HG02943 (cell line): ENCODE data around the gene TNPO1.

ENCODE experiments used
- ATAC-seq: cut with Tn5 transposase; IDR thresholded peaks from one replicate; pipeline ENCODE4 v1.9.1; 2021; ENCODE audit warnings: mild to moderate bottlenecking, low read depth, moderate library complexity; ENCODE audit not compliant: unreplicated experiment

The TNPO1 gene

DNA sequence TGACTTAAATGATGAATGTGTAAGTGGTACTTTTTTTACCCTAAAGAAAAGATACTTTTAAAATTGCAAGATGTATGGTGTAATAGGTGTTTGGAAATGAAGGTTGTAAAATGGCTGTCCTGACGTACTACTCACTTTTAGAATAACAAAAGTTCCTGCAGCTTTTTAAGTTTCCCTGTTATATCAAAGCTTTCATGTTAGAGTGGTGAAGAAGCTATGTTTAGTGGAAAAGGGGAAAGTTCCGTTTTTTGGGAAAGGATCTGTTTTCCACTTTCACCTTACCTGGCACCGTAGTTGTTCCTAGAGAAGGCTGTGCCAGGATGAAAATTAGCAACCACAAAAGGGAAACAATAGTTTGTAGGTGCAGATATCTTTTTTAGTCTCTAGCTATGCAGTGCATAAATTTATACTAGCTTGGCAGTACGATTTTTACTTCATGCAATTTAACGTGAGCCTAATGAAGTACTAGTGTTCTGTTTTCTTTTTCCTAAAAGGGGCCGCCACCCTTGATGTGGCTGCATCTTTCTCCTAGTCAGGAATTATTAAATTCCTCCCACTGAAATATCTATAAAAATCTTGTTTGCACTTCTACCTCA lies 1.3 kb downstream of the TNPO1 start:
- ATAC-seq = no peak

- no peak for ATAC-seq
These were observed 2.5 kb downstream of the TNPO1 start for GRCh38 chr5:72818866-72819534.

DNA sequence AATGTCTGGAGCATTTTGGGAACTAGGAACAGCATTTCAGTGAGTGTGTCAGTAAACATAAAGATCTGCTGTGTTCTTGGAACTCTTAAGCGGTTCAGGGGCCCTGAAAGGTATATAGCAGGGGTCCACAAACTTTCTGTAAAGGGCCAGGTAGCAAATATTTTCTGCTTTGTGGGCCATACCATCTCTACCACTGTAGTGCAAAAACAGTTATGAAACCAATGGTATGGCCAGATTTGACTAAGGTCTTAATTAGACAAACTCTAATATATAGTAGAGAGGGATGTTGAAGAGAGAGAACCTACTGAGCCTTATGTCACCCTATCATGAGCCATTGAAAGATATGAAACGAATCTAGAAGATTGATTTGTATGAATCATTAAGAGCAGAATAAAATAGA lies 5.3 kb downstream of the TNPO1 start:
- no peak for ATAC-seq

DNA sequence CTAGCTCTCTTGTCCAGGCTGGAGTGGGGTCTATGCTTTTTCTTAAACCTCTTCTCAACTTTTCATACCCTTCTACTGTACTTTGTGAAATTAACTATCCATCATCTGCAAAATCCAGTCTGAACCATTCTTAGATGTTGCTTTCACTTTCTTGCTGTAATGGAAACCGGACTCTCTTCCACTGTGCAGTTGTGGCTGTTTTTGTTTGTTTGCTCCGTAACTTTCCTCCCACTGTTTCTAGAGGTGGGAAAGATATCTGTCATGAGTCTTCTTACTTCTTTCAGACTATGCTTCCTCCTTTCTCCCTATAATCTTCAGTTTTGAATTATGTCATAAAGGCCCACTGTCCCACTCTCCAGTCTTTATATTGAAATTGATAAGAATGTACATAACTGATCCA lies 6.5 kb downstream of the TNPO1 start:
- ATAC-seq = no peak

DNA sequence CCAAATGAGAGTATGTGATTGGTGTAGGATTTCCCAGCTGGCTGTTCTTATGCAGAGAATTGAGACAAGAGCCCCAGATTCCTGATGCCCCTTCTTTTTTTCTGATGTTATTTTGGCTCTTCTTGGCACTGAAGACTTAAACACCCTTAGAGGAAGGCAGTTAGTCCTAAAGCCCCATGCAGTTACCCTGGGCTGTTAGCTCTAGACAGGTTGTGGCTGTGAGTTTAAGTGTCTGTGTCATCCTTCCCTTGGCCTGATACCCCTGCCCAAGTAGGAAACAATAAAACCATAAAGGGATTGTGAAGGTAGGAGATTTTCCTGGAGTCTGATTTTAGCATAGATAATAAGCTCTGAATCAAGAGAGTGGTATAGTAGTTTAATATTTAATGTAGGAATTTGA lies 13.2 kb downstream of the TNPO1 start:
- no peak for ATAC-seq

DNA sequence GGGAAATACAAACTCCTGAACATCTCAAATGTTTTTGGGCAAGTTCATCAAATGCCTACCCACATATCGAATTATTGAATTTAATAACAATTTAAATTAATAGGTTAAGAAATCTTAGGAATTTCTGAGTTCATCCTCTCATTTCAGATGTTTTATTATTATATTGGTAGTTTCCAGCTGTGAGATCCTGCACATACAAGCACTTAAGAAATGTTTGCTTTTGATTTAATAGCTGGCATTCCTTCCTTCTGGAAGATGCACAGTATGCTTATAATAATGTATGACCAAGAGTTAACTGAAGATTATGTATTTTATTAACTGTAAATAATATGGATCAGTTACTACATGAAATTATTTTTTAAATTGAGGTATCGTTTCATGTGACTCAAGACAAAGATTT lies 13.9 kb downstream of the TNPO1 start:
- no peak for ATAC-seq

DNA sequence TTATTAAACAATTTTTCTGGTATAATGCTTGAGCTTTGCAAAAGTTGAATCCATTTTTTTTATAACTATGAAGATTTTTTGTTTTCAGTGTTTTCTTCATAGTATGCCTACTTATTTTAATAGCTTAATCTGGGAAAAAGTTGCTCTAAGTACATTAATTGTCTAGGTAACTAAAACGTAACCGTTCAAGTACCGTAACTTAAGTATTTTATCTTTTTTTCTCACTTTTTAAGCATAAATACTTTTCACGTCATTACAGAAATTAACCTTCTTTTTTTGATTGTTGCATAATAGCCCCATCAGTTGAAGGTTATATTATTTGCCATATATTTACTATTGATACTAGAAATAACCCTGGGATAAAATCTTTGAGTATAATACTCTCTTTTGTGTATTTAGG lies 15.2 kb downstream of the TNPO1 start:
- ATAC-seq = no peak

DNA sequence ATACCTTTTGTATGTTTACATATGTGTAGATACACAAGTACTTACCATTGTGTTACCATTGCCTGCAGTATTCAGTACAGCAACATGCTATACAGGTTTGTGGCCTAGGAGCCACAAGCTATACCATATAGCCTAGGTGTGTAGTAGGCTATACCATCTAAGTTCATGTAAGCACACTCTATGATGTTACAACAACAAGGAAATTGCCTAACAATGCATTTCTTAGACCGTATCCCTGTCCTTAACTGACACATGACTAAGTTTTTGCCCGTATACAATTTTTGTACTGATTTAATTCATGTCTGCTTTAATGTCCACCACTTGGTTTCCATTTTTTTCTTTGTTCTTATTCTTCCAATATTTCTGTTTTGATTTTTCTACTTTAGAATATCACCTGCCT lies 18.5 kb downstream of the TNPO1 start:
- ATAC-seq = no peak

GRCh38 chr5:72835633-72836032 lies 19.2 kb downstream of the TNPO1 start:
- no peak for ATAC-seq

DNA sequence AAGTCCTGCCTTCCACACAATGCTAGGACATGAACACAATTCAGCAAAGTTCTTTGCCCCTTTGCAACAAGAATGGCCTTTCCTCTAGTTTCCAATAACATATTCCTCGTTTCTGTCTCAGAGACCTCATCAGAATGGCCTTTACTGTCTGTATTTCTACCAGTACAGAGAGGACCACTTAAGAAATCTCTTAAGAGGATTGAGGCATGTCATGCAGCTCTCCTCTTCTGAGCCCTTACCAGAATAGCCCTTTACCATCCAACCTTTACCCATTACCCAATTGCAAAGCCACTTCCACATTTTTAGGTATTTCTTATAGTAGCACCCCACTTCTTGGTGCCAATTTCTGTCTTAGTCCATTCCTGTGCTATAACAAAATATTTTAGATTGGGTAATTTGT lies 20.3 kb downstream of the TNPO1 start:
- ATAC-seq = no peak

DNA sequence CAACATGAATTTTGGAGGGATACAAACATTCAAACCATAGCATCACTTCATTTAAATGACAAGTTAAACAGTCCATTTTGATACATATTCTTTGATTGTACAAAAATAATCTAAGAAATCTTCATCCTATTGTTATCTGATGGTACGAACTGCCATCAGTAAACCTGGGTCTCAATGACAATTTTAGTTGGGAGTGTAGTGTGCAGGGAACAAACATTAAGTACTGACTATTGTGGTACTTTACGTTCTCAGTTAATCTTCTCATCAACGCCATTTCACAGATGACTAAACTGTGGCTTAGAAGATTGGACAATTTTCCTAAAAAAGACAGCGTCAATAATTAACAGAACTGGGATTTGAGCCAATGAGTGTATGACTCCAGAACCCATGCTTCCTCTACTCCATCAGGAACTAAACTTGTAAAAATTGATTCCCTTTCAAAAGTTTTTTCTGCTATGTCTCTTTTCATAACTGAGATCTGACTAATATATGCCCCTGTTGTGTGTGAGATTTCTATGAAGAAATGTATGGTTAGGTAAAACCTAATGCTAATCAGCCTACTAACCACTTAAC lies 21.1 kb downstream of the TNPO1 start:
- ATAC-seq = no peak

- ATAC-seq = no peak
These were observed 23.6 kb downstream of the TNPO1 start for GRCh38 chr5:72840041-72840440.

DNA sequence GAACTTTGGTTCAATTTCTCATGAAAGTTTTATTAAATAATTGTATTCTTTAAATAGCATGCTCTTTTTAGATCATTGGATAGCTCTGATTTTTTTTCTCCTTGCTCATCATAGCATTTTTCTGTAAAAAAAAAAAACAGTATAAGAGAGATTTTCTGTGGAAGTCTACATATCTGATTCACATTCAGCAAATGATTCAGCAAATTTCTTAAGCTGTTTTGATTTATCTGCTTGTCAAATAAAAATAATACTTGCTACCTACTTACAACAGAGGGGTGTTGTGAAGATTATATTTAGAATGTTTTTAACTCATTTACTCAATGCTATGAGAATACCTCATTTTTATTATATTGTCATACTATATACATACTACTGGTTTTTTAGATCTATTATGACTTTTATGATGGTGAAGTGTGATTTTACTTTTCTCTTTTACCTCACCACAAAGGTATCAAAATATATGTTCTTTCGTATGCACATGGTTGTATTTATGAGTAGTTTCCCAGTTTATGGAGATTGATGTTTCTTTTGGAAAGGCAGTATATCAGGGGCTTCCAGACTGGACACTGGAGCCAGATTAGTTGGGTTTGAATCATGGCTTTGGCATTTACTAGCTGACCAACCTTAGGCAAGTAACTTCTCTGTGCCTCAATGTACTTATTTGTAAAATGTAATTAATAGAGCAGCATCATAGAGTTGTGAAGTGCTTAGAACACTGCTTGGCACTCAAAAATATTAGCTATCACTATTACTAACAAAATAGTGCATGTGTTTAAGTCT lies 25.5 kb downstream of the TNPO1 start:
- ATAC-seq = no peak

- ATAC-seq = no peak
These were observed 26.4 kb downstream of the TNPO1 start for GRCh38 chr5:72842816-72843215.

GRCh38 chr5:72844218-72844603 lies 27.8 kb downstream of the TNPO1 start:
- ATAC-seq = no peak

DNA sequence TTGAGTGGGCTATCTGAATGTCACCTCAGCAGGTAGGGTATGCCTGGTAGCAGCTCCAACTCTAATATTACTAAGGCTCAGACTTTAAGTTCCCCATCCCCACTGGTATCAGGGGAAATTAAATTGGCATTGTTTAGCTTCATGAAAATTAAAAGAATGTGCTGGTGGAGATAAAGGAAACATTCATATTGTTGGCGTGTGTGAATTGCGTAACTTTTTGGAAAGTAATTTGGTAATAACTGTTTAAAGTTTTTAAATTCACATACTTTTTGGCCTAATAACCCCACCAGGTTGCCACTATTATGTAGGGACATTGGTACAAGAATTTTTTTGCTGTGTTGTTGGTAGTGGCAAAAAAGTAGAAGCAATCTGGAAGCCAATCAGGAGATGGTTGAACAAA lies 29.4 kb downstream of the TNPO1 start:
- no peak for ATAC-seq

GRCh38 chr5:72846483-72846882 lies 30.0 kb downstream of the TNPO1 start:
- ATAC-seq = no peak

- ATAC-seq = no peak
These were observed 31.0 kb downstream of the TNPO1 start for GRCh38 chr5:72847439-72847838.

GRCh38 chr5:72847989-72848473 lies 31.6 kb downstream of the TNPO1 start:
- ATAC-seq = peak; percentile 83

GRCh38 chr5:72848474-72849428 lies 32.3 kb downstream of the TNPO1 start:
- peak; percentile 49 for ATAC-seq
